GM12874 (cell line): Measurements from ENCODE around the gene C19orf85.
A peak's percentile ranks its signal among the peaks of the same experiment; 100 is the strongest.

Source experiments
- CTCF ChIP-seq: IDR thresholded peaks from 2 replicates; pipeline ENCODE4 v1.5.1; 2011; ENCODE audit warnings: low read depth, mild to moderate bottlenecking, control low read depth, low read length, moderate library complexity; ENCODE audit not compliant: insufficient read depth

The C19orf85 gene

GRCh38 chr19:55467236-55468053 is 2.9 kb upstream of the C19orf85 start:
- peak; percentile 99 for TF ChIP-seq CTCF

- no peak for TF ChIP-seq CTCF
Measured at GRCh38 chr19:55466241-55466614, 1.7 kb upstream of the C19orf85 start.

- no peak for TF ChIP-seq CTCF
Measured at GRCh38 chr19:55465460-55466240, 1.1 kb upstream of the C19orf85 start.

- no peak for TF ChIP-seq CTCF
Measured at GRCh38 chr19:55464039-55464661, 401 bp downstream of the C19orf85 start.

GRCh38 chr19:55463583-55464031 is 944 bp downstream of the C19orf85 start:
- TF ChIP-seq CTCF, result no peak

- no peak for TF ChIP-seq CTCF
Measured at GRCh38 chr19:55462722-55463121, 1.8 kb downstream of the C19orf85 start.

- no peak for TF ChIP-seq CTCF
Measured at GRCh38 chr19:55461974-55462626, 2.5 kb downstream of the C19orf85 start.
